CD14-positive monocyte (primary cell): ENCODE results near the gene XIRP2. TPM values are rescaled to one million over a fixed set of nuclear protein-coding genes. Genes with fewer than 3 reads are reported as not detected.

ENCODE experiments used
- DNase-seq, 3 donors: peaks; one replicate each; pipeline ENCODE4 v3.0.0-alpha.2; 2011 to 2022
- H2AFZ ChIP-seq: 2 replicates; pipeline ENCODE4 v1.6.0; 2012; ENCODE audit warnings: mild to moderate bottlenecking, low read depth, low read length, inconsistent platforms; ENCODE audit not compliant: insufficient read depth, poor library complexity, severe bottlenecking
- H3K27ac ChIP-seq, 2 donors: 1 replicate in 1 of 2; 2 replicates in 1 of 2; pipeline ENCODE4 v1.5.1; 2012 to 2013; ENCODE audit warnings: low read length in 2 of 2, control low read depth in 1 of 2, inconsistent platforms in 1 of 2, low read depth in 1 of 2, mild to moderate bottlenecking in 1 of 2
- H3K27me3 ChIP-seq, 2 donors: one replicate each; pipeline versions ENCODE4 v1.6.0 to v1.6.1; 2011 to 2013; ENCODE audit warnings: low read length in 2 of 2; ENCODE audit not compliant: control insufficient read depth in 2 of 2, insufficient read depth in 2 of 2
- H3K36me3 ChIP-seq, 2 donors: replicated peaks in 1 of 2; 1 replicate in 1 of 2; 2 replicates in 1 of 2; pipeline versions ENCODE4 v1.5.1 to v1.6.1; 2012 to 2013; ENCODE audit warnings: low read length in 2 of 2, control low read depth in 1 of 2, inconsistent platforms in 1 of 2, mild to moderate bottlenecking in 1 of 2; ENCODE audit not compliant: insufficient read depth in 2 of 2, control insufficient read depth in 1 of 2
- H3K4me1 ChIP-seq, 2 donors: 1 replicate in 1 of 2; 2 replicates in 1 of 2; pipeline versions ENCODE4 v1.5.1 to v1.6.1; 2012 to 2013; ENCODE audit warnings: low read length in 2 of 2, control low read depth in 1 of 2, inconsistent platforms in 1 of 2, mild to moderate bottlenecking in 1 of 2, moderate library complexity in 1 of 2; ENCODE audit not compliant: insufficient read depth in 2 of 2, control insufficient read depth in 1 of 2
- H3K4me2 ChIP-seq: replicated peaks from 2 replicates; pipeline ENCODE3; 2012; ENCODE audit warnings: low read length, moderate library complexity, mild to moderate bottlenecking; ENCODE audit not compliant: poor library complexity, severe bottlenecking; ENCODE audit errors: extremely low read depth
- H3K4me3 ChIP-seq, 3 experiments: fragments of 200-600 bp in 1 of 3; sonication (generic) in 1 of 3; replicated peaks in 1 of 3; 1 replicate in 2 of 3; 2 replicates in 1 of 3; pipeline ENCODE4 v1.5.1; 2011 to 2013; ENCODE audit warnings: low read length in 3 of 3, mild to moderate bottlenecking in 3 of 3, control low read depth in 2 of 3, low read depth in 2 of 3, inconsistent platforms in 1 of 3, moderate library complexity in 1 of 3
- H3K79me2 ChIP-seq: 2 replicates; pipeline ENCODE4 v1.6.0; 2012; ENCODE audit warnings: mild to moderate bottlenecking, control low read depth, inconsistent platforms, low read length, moderate library complexity; ENCODE audit not compliant: insufficient read depth
- H3K9ac ChIP-seq: 2 replicates; pipeline ENCODE4 v1.6.0; 2017; ENCODE audit warnings: low read length, mild to moderate bottlenecking; ENCODE audit not compliant: insufficient read depth, poor library complexity, severe bottlenecking
- H3K9me3 ChIP-seq, 2 donors: replicated peaks in 1 of 2; 1 replicate in 1 of 2; 2 replicates in 1 of 2; pipeline versions ENCODE4 v1.5.1 to v1.6.1; 2012 to 2013; ENCODE audit warnings: low read length in 2 of 2, control low read depth in 1 of 2; ENCODE audit not compliant: control insufficient read depth in 1 of 2, insufficient read depth in 1 of 2
- H4K20me1 ChIP-seq: 2 replicates; pipeline ENCODE4 v1.6.0; 2012; ENCODE audit warnings: mild to moderate bottlenecking, low read length, control low read depth, moderate library complexity; ENCODE audit not compliant: insufficient read depth
- H3K27ac Mint-ChIP-seq, 7 donors: one replicate each; pipeline ENCODE4 v1.8.0; 2020; ENCODE audit warnings: mild to moderate bottlenecking in 7 of 7, mixed read lengths in 7 of 7, moderate library complexity in 6 of 7, inconsistent platforms in 2 of 7
- H3K27me3 Mint-ChIP-seq, 3 donors: one replicate each; pipeline ENCODE4 v1.8.0; 2021 to 2022; ENCODE audit warnings: low read depth in 3 of 3, mild to moderate bottlenecking in 3 of 3, mixed read lengths in 3 of 3, moderate library complexity in 3 of 3, inconsistent platforms in 1 of 3
- H3K36me3 Mint-ChIP-seq, 2 donors: one replicate each; pipeline ENCODE4 v1.8.0; 2020; ENCODE audit warnings: mixed read lengths in 2 of 2, inconsistent platforms in 1 of 2, mild to moderate bottlenecking in 1 of 2
- H3K4me1 Mint-ChIP-seq: one replicate; pipeline ENCODE4 v1.8.0; 2020; ENCODE audit warnings: mild to moderate bottlenecking, mixed read lengths
- H3K4me3 Mint-ChIP-seq, 2 donors: one replicate each; pipeline ENCODE4 v1.8.0; 2020; ENCODE audit warnings: mild to moderate bottlenecking in 2 of 2, mixed read lengths in 2 of 2, moderate library complexity in 1 of 2
- H3K9me3 Mint-ChIP-seq, 7 donors: one replicate each; pipeline ENCODE4 v1.8.0; 2020 to 2022; ENCODE audit warnings: mixed read lengths in 7 of 7, mild to moderate bottlenecking in 6 of 7, moderate library complexity in 6 of 7, inconsistent platforms in 2 of 7
- WGBS: methylation state at CpG from one replicate; pipeline ENCODE4 v1.1.5; 2013; ENCODE audit warnings: missing lambda C conversion rate; ENCODE audit not compliant: insufficient coverage; 5-methylcytosine and 5-hydroxymethylcytosine counted together
- intact Hi-C, 2 donors: fragments of 100-400 bp; cut with micrococcal nuclease; formaldehyde crosslinking; loops; one replicate each; pipeline versions ENCODE4 v1.15.0 to v1.15.1; 2023
- polyA plus RNA-seq, 3 donors: library from polyadenylated mRNA; depleted of rRNA in 1 of 3; unstranded in 2 of 3; stranded (reverse) in 1 of 3; fragments of 300-500 nt in 2 of 3; fragments of >200 nt in 1 of 3; fragmentation: Illumina TruSeq in 2 of 3; gene quantifications; 1 replicate in 2 of 3; 2 replicates in 1 of 3; pipeline ENCODE4 v1.2.3, GENCODE V29; 2012 to 2021
- TF ChIP-seq, protein P1 (sequence below): fragments of 200-600 bp; IDR thresholded peaks from one replicate; pipeline ENCODE4 v1.8.0; 2022; ENCODE audit warnings: antibody characterized with exemption, mild to moderate bottlenecking

The XIRP2 gene
- polyA plus RNA-seq, 3 donors: not detected

DNA sequence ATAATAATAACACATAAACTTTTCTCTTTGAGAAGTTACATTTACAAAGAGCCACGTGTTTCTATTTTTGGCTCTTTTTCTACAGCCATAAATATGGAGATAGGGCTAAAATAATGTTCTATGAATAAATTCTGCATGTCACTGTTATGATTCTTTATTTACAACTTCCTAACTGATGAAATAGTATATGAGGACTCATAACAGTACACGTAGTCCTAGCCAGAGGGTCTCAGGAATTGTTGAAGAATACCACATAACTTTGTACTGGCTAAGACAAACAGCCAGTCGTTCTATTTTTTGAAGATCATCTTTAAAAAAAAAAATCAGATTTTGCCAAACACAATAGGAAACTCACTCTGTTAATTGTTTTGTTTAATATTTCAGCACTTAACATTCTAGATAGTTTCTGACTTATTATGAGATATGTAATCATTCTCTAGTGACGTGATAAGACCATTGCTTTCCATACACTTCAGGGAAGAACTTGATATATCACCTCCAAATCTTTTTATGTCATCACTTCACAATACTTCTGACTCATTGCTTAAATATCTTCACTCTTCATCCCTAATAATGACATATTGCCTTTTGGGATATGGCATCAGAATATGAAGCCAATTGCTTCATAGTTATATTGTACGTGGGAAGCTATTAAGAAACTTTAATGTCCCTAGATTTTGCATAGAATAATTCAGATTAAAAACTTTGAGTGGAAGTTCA is 256.1 kb downstream of the XIRP2 start:
- Histone ChIP-seq H3K9ac (no peak overlapping the region), H3K4me2 (no peak overlapping the region), H3K27me3 (no peaks in the 10 kb centered on the region), H3K36me3 (no peaks in the 10 kb centered on the region), H3K9me3 (no peaks in the 10 kb centered on the region), H3K4me1 (no peaks in the 10 kb centered on the region), H4K20me1 (no peaks in the 10 kb centered on the region), H3K4me3 (no peak overlapping the region), H3K79me2 (no peaks in the 10 kb centered on the region), H2AFZ (no peak overlapping the region), H3K27ac (no peak overlapping the region)
- no CpG with 5 or more reads among the region's 5 CpGs for WGBS
- Mint-ChIP-seq H3K4me1 (no peaks in the 10 kb centered on the region), H3K36me3 (no peaks in the 10 kb centered on the region), H3K27ac (no peak overlapping the region), H3K27me3 (peaks cover 0 to 2% (median 0%) of the 10 kb centered on the region in 3 donors), H3K4me3 (no peak overlapping the region), H3K9me3 (peaks cover 0 to 2% (median 1%) of the 10 kb centered on the region in 7 donors)
- no peak for DNase-seq
- TF ChIP-seq, protein P1, sequence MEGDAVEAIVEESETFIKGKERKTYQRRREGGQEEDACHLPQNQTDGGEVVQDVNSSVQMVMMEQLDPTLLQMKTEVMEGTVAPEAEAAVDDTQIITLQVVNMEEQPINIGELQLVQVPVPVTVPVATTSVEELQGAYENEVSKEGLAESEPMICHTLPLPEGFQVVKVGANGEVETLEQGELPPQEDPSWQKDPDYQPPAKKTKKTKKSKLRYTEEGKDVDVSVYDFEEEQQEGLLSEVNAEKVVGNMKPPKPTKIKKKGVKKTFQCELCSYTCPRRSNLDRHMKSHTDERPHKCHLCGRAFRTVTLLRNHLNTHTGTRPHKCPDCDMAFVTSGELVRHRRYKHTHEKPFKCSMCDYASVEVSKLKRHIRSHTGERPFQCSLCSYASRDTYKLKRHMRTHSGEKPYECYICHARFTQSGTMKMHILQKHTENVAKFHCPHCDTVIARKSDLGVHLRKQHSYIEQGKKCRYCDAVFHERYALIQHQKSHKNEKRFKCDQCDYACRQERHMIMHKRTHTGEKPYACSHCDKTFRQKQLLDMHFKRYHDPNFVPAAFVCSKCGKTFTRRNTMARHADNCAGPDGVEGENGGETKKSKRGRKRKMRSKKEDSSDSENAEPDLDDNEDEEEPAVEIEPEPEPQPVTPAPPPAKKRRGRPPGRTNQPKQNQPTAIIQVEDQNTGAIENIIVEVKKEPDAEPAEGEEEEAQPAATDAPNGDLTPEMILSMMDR: no peak
- intact Hi-C loops: no loop called here

DNA sequence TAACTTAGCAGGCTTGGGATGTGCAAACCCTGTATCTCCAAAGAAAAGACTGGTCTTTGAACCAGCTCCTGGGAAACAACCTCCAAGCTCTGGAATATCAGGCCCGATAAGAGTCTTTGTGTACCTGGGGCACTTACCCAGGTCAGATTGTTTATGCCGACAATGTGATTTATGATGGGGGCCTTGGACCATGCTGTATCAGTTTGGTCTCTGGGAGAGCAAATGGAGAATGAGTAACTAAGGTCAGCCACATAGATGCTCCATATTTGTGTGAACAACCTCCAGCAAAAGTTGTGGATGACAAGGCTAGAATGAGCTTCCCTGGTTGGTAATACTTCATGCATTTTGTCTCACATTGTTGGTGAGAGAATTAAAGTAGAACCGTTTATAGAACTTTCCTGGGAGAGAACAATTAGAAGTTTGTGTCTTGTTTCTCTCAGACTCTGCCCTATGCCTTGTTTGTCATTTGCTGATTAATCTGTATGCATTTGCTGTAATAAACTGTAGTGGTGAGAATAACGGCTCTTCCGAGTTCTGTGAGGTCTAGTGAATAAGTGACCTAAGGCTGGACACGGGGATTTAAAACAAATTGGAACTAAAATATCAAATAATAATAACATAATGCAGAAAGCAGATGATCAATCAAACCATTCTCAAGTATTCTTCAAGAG is 259.1 kb downstream of the XIRP2 start:
- Mint-ChIP-seq H3K27me3 (no peaks in the 10 kb centered on the region), H3K4me1 (no peaks in the 10 kb centered on the region), H3K4me3 (no peak overlapping the region), H3K36me3 (no peaks in the 10 kb centered on the region), H3K9me3 (peaks cover 0 to 2% (median 0%) of the 10 kb centered on the region in 7 donors), H3K27ac (no peak overlapping the region)
- H3K36me3 ChIP-seq: no peaks in the 10 kb centered on the region
- H3K79me2 ChIP-seq: no peaks in the 10 kb centered on the region
- no peak for DNase-seq
- intact Hi-C loops: no loop called here
- H4K20me1 ChIP-seq: no peaks in the 10 kb centered on the region
- no peak overlapping the region for H2AFZ ChIP-seq
- WGBS: 85% methylated on average over 3 of the region's 6 CpGs
- TF ChIP-seq, protein P1: no peak
- no peaks in the 10 kb centered on the region for H3K4me1 ChIP-seq
- no peaks in the 10 kb centered on the region for H3K27me3 ChIP-seq
- H3K4me3 ChIP-seq: no peak overlapping the region
- H3K4me2 ChIP-seq: no peak overlapping the region
- H3K9ac ChIP-seq: no peak overlapping the region
- H3K27ac ChIP-seq: no peak overlapping the region
- no peaks in the 10 kb centered on the region for H3K9me3 ChIP-seq
